HCT116 (cell line): Measurements from ENCODE around the gene GPS1. TPM values are rescaled to one million over a fixed set of nuclear protein-coding genes. Genes with fewer than 3 reads are reported as not detected.

Source experiments
- ATAC-seq: fragments of 200-7000 bp; cut with Tn5 transposase; 2 replicates; pipeline ENCODE4 v1.9.1; 2020; ENCODE audit warnings: mild to moderate bottlenecking, moderate library complexity
- BruUV-seq: library from RNA; stranded (reverse); fragments of 400-500 nt; replicated peaks from 2 replicates; lab custom pipeline; 2021; lab: Mats Ljungman, UMichigan
- CTCF ChIA-PET: fragments of 300-600 bp; sonication (Branson Sonifier 250); formaldehyde crosslinking; loops from one replicate; lab custom pipeline; 2021; ENCODE audit warnings: antibody characterized with exemption; lab: Charles Lee
- POLR2A ChIA-PET: fragments of 300-600, 350-600 bp; sonication (Branson Sonifier 250); formaldehyde crosslinking; loops from one replicate; lab custom pipeline; 2021; ENCODE audit warnings: antibody characterized with exemption; lab: Charles Lee
- RAD21 ChIA-PET, 2 experiments: fragments of 300-600 bp; sonication (Branson Sonifier 250); formaldehyde crosslinking; loops; one replicate each; lab custom pipeline; 2023; ENCODE audit warnings: low total read pairs in 2 of 2; ENCODE audit not compliant: uncharacterized antibody in 2 of 2, unreplicated experiment in 2 of 2, low non-redundant PET in 1 of 2; lab: Charles Lee
- DNase-seq: peaks from one replicate; pipeline ENCODE4 v3.0.0-alpha.2; 2010; ENCODE audit warnings: low read depth, low spot score
- H2AFZ ChIP-seq: fragments of 200-600 bp; shearing (Covaris generic), sonication (generic); 2 replicates; pipeline ENCODE4 v1.6.1; 2017; ENCODE audit warnings: low read depth, mixed run types, mixed read lengths, antibody characterized with exemption, low read length; ENCODE audit not compliant: poor library complexity, severe bottlenecking
- H3K27ac ChIP-seq: 2 replicates; pipeline ENCODE4 v1.5.1; 2012; ENCODE audit warnings: low read depth, low read length
- H3K27me3 ChIP-seq: fragments of 200-600 bp; sonication (generic); 2 replicates; pipeline ENCODE4 v1.6.1; 2016; ENCODE audit warnings: mixed run types, low read length, mixed read lengths; ENCODE audit not compliant: insufficient read depth
- H3K36me3 ChIP-seq, 2 experiments: fragments of 200-500 bp in 1 of 2; fragments of 200-600 bp in 1 of 2; sonication (Bioruptor generic) in 1 of 2; sonication (generic) in 1 of 2; 2 replicates each; pipeline versions ENCODE4 v1.5.1 to v1.6.1; 2014 to 2016; ENCODE audit warnings: low read length in 2 of 2, inconsistent platforms in 1 of 2, mixed read lengths in 1 of 2, mixed run types in 1 of 2; ENCODE audit not compliant: insufficient read depth in 2 of 2, control insufficient read depth in 1 of 2
- H3K4me1 ChIP-seq, 2 experiments: fragments of 200-600 bp in 1 of 2; sonication (generic) in 1 of 2; 2 replicates each; pipeline versions ENCODE4 v1.5.1 to v1.6.1; 2012 to 2017; ENCODE audit warnings: low read length in 2 of 2, inconsistent platforms in 1 of 2, mild to moderate bottlenecking in 1 of 2, mixed read lengths in 1 of 2, mixed run types in 1 of 2, moderate library complexity in 1 of 2; ENCODE audit not compliant: insufficient read depth in 2 of 2, control insufficient read depth in 1 of 2
- H3K4me2 ChIP-seq: fragments of 200-600 bp; sonication (generic); 2 replicates; pipeline ENCODE4 v1.6.1; 2017; ENCODE audit warnings: mixed run types, low read length, mixed read lengths
- H3K4me3 ChIP-seq, 2 experiments: fragments of 200-600 bp in 1 of 2; sonication (generic) in 1 of 2; replicated peaks in 1 of 2; 2 replicates each; pipeline ENCODE4 v1.5.1; 2011 to 2016; ENCODE audit warnings: low read length in 2 of 2, control low read depth in 1 of 2, low read depth in 1 of 2, mild to moderate bottlenecking in 1 of 2, mixed read lengths in 1 of 2, mixed run types in 1 of 2
- H3K79me2 ChIP-seq: fragments of 200-600 bp; sonication (generic); 2 replicates; pipeline ENCODE4 v1.6.1; 2017; ENCODE audit warnings: mild to moderate bottlenecking, mixed run types, low read length, moderate library complexity, mixed read lengths; ENCODE audit not compliant: insufficient read depth
- H3K9ac ChIP-seq: fragments of 200-600 bp; sonication (generic); 2 replicates; pipeline ENCODE4 v1.6.1; 2016; ENCODE audit warnings: low read length, mixed read lengths
- H3K9me2 ChIP-seq: fragments of 200-600 bp; sonication (generic), shearing (Covaris generic); 2 replicates; pipeline ENCODE4 v1.6.1; 2017; ENCODE audit warnings: mixed run types, mild to moderate bottlenecking, moderate library complexity; ENCODE audit not compliant: insufficient read depth
- H3K9me3 ChIP-seq, 2 experiments: fragments of 200-500 bp in 1 of 2; fragments of 200-600 bp in 1 of 2; sonication (Bioruptor generic) in 1 of 2; sonication (generic) in 1 of 2; 2 replicates each; pipeline ENCODE4 v1.6.1; 2014 to 2017; ENCODE audit warnings: low read length in 2 of 2, mixed read lengths in 2 of 2, inconsistent platforms in 1 of 2, low read depth in 1 of 2, mild to moderate bottlenecking in 1 of 2, mixed run types in 1 of 2, moderate library complexity in 1 of 2; ENCODE audit not compliant: control insufficient read depth in 1 of 2, insufficient read depth in 1 of 2
- H4K20me1 ChIP-seq: fragments of 200-600 bp; sonication (generic), shearing (Covaris generic); 2 replicates; pipeline ENCODE4 v1.6.1; 2017; ENCODE audit warnings: mixed run types, mild to moderate bottlenecking, moderate library complexity; ENCODE audit not compliant: insufficient read depth
- CEBPB ChIP-seq: IDR thresholded peaks from 2 replicates; pipeline ENCODE4 v1.6.1; 2012; ENCODE audit warnings: low read depth
- EZH2phosphoT487 ChIP-seq: fragments of 200-600 bp; IDR thresholded peaks from 2 replicates; pipeline ENCODE4 v1.6.1; 2018; ENCODE audit warnings: antibody characterized with exemption, borderline replicate concordance
- POLR2A ChIP-seq: IDR thresholded peaks from 2 replicates; pipeline ENCODE4 v1.7.0; 2011; ENCODE audit warnings: borderline replicate concordance; ENCODE audit not compliant: insufficient read depth, insufficient read length; ENCODE audit errors: extremely low read depth
- TCF7L2 ChIP-seq: IDR thresholded peaks from 2 replicates; pipeline ENCODE4 v1.7.0; 2011; ENCODE audit warnings: borderline replicate concordance, inconsistent platforms; ENCODE audit not compliant: insufficient read depth, insufficient read length; ENCODE audit errors: extremely low read depth
- intact Hi-C: fragments of 100-400 bp; cut with micrococcal nuclease; formaldehyde crosslinking; loops from 2 replicates; pipeline ENCODE4 v1.10.0; 2022
- total RNA-seq: library from RNA; stranded (reverse); gene quantifications from one replicate; pipeline ENCODE4 v1.2.1, GENCODE V29; 2021; ENCODE audit not compliant: unreplicated experiment
- TF ChIP-seq, protein P1 (sequence below): IDR thresholded peaks from 2 replicates; pipeline ENCODE4 v1.6.1; 2012
- TF ChIP-seq, protein P2 (sequence below): IDR thresholded peaks from 2 replicates; pipeline ENCODE4 v1.6.1; 2011; ENCODE audit warnings: mild to moderate bottlenecking, low read length, moderate library complexity; ENCODE audit not compliant: insufficient replicate concordance; ENCODE audit errors: extremely low read depth
- TF ChIP-seq, protein P3 (sequence below), 3 experiments: fragments of 200-600 bp in 1 of 3; sonication (generic) in 1 of 3; IDR thresholded peaks in 2 of 3; conservative IDR thresholded peaks in 1 of 3; 2 replicates each; pipeline ENCODE4 v1.5.1; 2012 to 2017; ENCODE audit warnings: low read depth in 2 of 3, low read length in 2 of 3, antibody characterized with exemption in 1 of 3, borderline replicate concordance in 1 of 3, control low read depth in 1 of 3, mild to moderate bottlenecking in 1 of 3, mixed read lengths in 1 of 3, mixed run types in 1 of 3, moderate library complexity in 1 of 3; ENCODE audit not compliant: insufficient read depth in 1 of 3

Gene GPS1
- total RNA-seq, 1 experiment from 2014 or later, result 205 TPM

DNA sequence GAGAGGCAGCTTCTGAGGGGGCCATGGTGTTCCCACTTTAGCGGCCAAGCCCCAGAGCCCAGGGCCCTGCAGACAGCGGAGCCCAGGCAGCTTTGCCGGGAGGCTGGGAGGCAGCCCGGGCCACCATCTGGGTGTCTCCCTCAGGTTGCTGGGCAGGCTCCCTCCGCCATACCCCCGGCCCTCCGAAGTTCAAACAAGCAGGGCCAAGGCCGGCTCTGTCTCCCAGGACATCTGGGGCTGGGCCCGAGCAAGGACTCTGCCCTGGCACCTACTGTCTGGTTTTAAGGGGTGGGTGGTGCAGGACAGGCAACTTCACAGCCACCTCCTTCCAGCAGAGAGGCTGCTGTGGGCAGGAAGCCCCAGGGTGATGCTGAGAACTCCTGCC, 11.3 kb downstream of the GPS1 start:
- no peaks in the 10 kb centered on the region for H3K9me2 ChIP-seq
- no peak for TF ChIP-seq POLR2A
- TF ChIP-seq CEBPB, result no peak
- TF ChIP-seq, protein P1, sequence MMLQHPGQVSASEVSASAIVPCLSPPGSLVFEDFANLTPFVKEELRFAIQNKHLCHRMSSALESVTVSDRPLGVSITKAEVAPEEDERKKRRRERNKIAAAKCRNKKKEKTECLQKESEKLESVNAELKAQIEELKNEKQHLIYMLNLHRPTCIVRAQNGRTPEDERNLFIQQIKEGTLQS, result no peak
- TF ChIP-seq, protein P2, sequence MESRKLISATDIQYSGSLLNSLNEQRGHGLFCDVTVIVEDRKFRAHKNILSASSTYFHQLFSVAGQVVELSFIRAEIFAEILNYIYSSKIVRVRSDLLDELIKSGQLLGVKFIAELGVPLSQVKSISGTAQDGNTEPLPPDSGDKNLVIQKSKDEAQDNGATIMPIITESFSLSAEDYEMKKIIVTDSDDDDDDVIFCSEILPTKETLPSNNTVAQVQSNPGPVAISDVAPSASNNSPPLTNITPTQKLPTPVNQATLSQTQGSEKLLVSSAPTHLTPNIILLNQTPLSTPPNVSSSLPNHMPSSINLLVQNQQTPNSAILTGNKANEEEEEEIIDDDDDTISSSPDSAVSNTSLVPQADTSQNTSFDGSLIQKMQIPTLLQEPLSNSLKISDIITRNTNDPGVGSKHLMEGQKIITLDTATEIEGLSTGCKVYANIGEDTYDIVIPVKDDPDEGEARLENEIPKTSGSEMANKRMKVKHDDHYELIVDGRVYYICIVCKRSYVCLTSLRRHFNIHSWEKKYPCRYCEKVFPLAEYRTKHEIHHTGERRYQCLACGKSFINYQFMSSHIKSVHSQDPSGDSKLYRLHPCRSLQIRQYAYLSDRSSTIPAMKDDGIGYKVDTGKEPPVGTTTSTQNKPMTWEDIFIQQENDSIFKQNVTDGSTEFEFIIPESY, result no peak
- TF ChIP-seq, protein P3, sequence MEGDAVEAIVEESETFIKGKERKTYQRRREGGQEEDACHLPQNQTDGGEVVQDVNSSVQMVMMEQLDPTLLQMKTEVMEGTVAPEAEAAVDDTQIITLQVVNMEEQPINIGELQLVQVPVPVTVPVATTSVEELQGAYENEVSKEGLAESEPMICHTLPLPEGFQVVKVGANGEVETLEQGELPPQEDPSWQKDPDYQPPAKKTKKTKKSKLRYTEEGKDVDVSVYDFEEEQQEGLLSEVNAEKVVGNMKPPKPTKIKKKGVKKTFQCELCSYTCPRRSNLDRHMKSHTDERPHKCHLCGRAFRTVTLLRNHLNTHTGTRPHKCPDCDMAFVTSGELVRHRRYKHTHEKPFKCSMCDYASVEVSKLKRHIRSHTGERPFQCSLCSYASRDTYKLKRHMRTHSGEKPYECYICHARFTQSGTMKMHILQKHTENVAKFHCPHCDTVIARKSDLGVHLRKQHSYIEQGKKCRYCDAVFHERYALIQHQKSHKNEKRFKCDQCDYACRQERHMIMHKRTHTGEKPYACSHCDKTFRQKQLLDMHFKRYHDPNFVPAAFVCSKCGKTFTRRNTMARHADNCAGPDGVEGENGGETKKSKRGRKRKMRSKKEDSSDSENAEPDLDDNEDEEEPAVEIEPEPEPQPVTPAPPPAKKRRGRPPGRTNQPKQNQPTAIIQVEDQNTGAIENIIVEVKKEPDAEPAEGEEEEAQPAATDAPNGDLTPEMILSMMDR (IDR thresholded peaks at IDR 0.05 in 2 of 3, conservative IDR thresholded peaks at IDR 0.05 in 1 of 3; ENCODE audit: borderline replicate concordance in 1 of 3, insufficient read depth in 1 of 3, low read depth in 2 of 3, low read length in 2 of 3), result no peak
- TF ChIP-seq TCF7L2, result no peak
- no peak for TF ChIP-seq EZH2phosphoT487
- TF ChIP-seq, all 23 proteins: peak for 0
- Histone ChIP-seq H3K36me3 (peaks cover 15 to 59% of the 10 kb centered on the region in 2 experiments), H3K79me2 (peaks cover 35% of the 10 kb centered on the region), H3K4me2 (no peak overlapping the region), H3K4me3 (no peak overlapping the region), H2AFZ (no peak overlapping the region), H3K9ac (no peak overlapping the region), H3K27me3 (no peaks in the 10 kb centered on the region), H3K9me3 (no peaks in the 10 kb centered on the region), H4K20me1 (no peaks in the 10 kb centered on the region; the same call in 1 of the 2 replicates), H3K4me1 (peaks cover 11 to 22% of the 10 kb centered on the region in 2 experiments; a peak in 3 of 4 replicates), H3K27ac (peak overlapping the region; percentile 19; the same call in 1 of the 2 replicates)
- POLR2A ChIA-PET, result no interaction called here
- DNase-seq, result no peak
- no peak for ATAC-seq
- RAD21 ChIA-PET, result no interaction called here
- BruUV-seq, result no TSS peak
- CTCF ChIA-PET, result no interaction called here
- intact Hi-C loops, result no loop called here
